ENCODE data around the gene ANKRD16.
"Not testable (repeated sequence)": the region's sequence is repeated elsewhere in the genome, so short reads cannot be mapped to it uniquely, and the experiment has no call there.

The ANKRD16 gene

GRCh38 chr10:5871596-5871995 lies 18.1 kb downstream of the ANKRD16 start:
- no peak for DNase-seq

- no peak for DNase-seq
Measured at GRCh38 chr10:5869156-5869555, 20.5 kb downstream of the ANKRD16 start.

- DNase-seq: not testable (repeated sequence)
Measured at GRCh38 chr10:5868383-5868782, 21.3 kb downstream of the ANKRD16 start.

- not testable (repeated sequence) for DNase-seq
Measured at GRCh38 chr10:5867091-5867615, 22.5 kb downstream of the ANKRD16 start.

- DNase-seq: not testable (repeated sequence)
Measured at GRCh38 chr10:5866451-5867081, 23.1 kb downstream of the ANKRD16 start.

GRCh38 chr10:5862981-5863685 lies 26.6 kb downstream of the ANKRD16 start:
- not testable (repeated sequence) for DNase-seq

GRCh38 chr10:5862360-5862961 lies 27.2 kb downstream of the ANKRD16 start:
- DNase-seq: no peak

- DNase-seq: no peak
Measured at GRCh38 chr10:5860066-5860465, 29.6 kb downstream of the ANKRD16 start.

GRCh38 chr10:5858811-5859210 lies 30.9 kb downstream of the ANKRD16 start:
- no peak for DNase-seq

- no peak for DNase-seq
Measured at GRCh38 chr10:5856701-5857004, 33.0 kb downstream of the ANKRD16 start.

GRCh38 chr10:5855979-5856700 lies 33.6 kb downstream of the ANKRD16 start:
- DNase-seq: no peak

GRCh38 chr10:5854131-5854475 lies 35.6 kb downstream of the ANKRD16 start:
- no peak for DNase-seq

GRCh38 chr10:5846667-5847066 lies 43.0 kb downstream of the ANKRD16 start:
- DNase-seq: not testable (repeated sequence)

- no peak for DNase-seq
Measured at GRCh38 chr10:5844345-5845055, 45.2 kb downstream of the ANKRD16 start.

- no peak for DNase-seq
Measured at GRCh38 chr10:5843686-5844344, 45.9 kb downstream of the ANKRD16 start.

- DNase-seq: no peak
Measured at GRCh38 chr10:5841965-5842364, 47.7 kb downstream of the ANKRD16 start.

GRCh38 chr10:5840314-5841307 lies 49.1 kb downstream of the ANKRD16 start:
- DNase-seq: peak; percentile 82

- not testable (repeated sequence) for DNase-seq
Measured at GRCh38 chr10:5836181-5836580, 53.5 kb downstream of the ANKRD16 start.

- DNase-seq: no peak
Measured at GRCh38 chr10:5835446-5836095, 54.1 kb downstream of the ANKRD16 start.

- no peak for DNase-seq
Measured at GRCh38 chr10:5833814-5834213, 55.9 kb downstream of the ANKRD16 start.
